HEK293 (cell line): ENCODE measurements around the gene FMN1.

Experiments
- CTCF ChIA-PET: fragments of 350-600 bp; formaldehyde crosslinking; extraction: SDS; loops from one replicate; lab custom pipeline; 2021; ENCODE audit warnings: antibody characterized with exemption; lab: Yijun Ruan, JAX
- POLR2A ChIA-PET: fragments of 300-600 bp; formaldehyde crosslinking; extraction: SDS; loops from one replicate; lab custom pipeline; 2020; ENCODE audit warnings: antibody characterized with exemption, inconsistent platforms; lab: Yijun Ruan, JAX
- H3K27ac ChIP-seq: fragments of 200-500 bp; sonication (Bioruptor generic); 2 replicates; pipeline ENCODE4 v1.5.1; 2014; ENCODE audit warnings: low read depth, low read length, control low read depth, inconsistent platforms; ENCODE audit errors: extremely low read depth
- H3K36me3 ChIP-seq, 2 experiments: fragments of 200-500 bp in 1 of 2; sonication (Bioruptor generic) in 1 of 2; 1 replicate in 1 of 2; 2 replicates in 1 of 2; pipeline ENCODE4 v1.5.1; 2014 to 2017; ENCODE audit warnings: inconsistent platforms in 2 of 2, low read length in 2 of 2; ENCODE audit not compliant: control insufficient read depth in 2 of 2, insufficient read depth in 1 of 2
- H3K4me1 ChIP-seq: fragments of 200-500 bp; sonication (Bioruptor generic); 2 replicates; pipeline ENCODE4 v1.5.1; 2014; ENCODE audit warnings: mild to moderate bottlenecking, low read length, inconsistent platforms; ENCODE audit not compliant: control insufficient read depth, insufficient read depth
- H3K4me3 ChIP-seq: 2 replicates; pipeline ENCODE4 v1.5.1; 2011; ENCODE audit warnings: low read depth, mild to moderate bottlenecking, control low read depth, low read length, moderate library complexity
- H3K9me3 ChIP-seq: fragments of 200-500 bp; sonication (Bioruptor generic); 2 replicates; pipeline ENCODE4 v1.5.1; 2014; ENCODE audit warnings: low read depth, low read length, inconsistent platforms; ENCODE audit not compliant: control insufficient read depth, insufficient read depth
- ATF2 ChIP-seq: fragments of 450-650 bp; formaldehyde crosslinking; IDR thresholded peaks from 2 replicates; pipeline ENCODE4 v1.5.1; 2016; ENCODE audit warnings: missing biosample characterization, missing genetic modification characterization, low read depth
- HOXD13 ChIP-seq: sonication (generic); formaldehyde crosslinking; IDR thresholded peaks from 2 replicates; pipeline ENCODE4 v1.8.0; 2022; ENCODE audit warnings: missing genetic modification reagents, borderline replicate concordance
- KLF1 ChIP-seq: fragments of 450-650 bp; formaldehyde crosslinking; IDR thresholded peaks from 2 replicates; pipeline ENCODE4 v1.5.1; 2016; ENCODE audit warnings: missing biosample characterization, missing genetic modification characterization
- REST ChIP-seq: fragments of 450-650 bp; formaldehyde crosslinking; IDR thresholded peaks from 2 replicates; pipeline ENCODE4 v1.5.1; 2016; ENCODE audit warnings: missing biosample characterization, missing genetic modification characterization
- ZBTB1 ChIP-seq: fragments of 450-650 bp; formaldehyde crosslinking; IDR thresholded peaks from 2 replicates; pipeline ENCODE4 v1.5.1; 2016; ENCODE audit warnings: missing biosample characterization, missing genetic modification characterization
- ZBTB48 ChIP-seq: fragments of 450-650 bp; formaldehyde crosslinking; IDR thresholded peaks from 2 replicates; pipeline ENCODE4 v1.5.1; 2016; ENCODE audit warnings: missing biosample characterization, missing genetic modification characterization
- ZEB2 ChIP-seq: fragments of 450-650 bp; formaldehyde crosslinking; IDR thresholded peaks from 2 replicates; pipeline ENCODE4 v1.5.1; 2016; ENCODE audit warnings: missing biosample characterization, missing genetic modification characterization
- ZFP37 ChIP-seq: fragments of 450-650 bp; formaldehyde crosslinking; IDR thresholded peaks from 2 replicates; pipeline ENCODE4 v1.5.1; 2016; ENCODE audit warnings: missing biosample characterization, missing genetic modification characterization
- ZNF248 ChIP-seq: fragments of 450-650 bp; formaldehyde crosslinking; IDR thresholded peaks from 2 replicates; pipeline ENCODE4 v1.5.1; 2017; ENCODE audit warnings: missing biosample characterization, missing genetic modification characterization
- ZNF302 ChIP-seq: fragments of 450-650 bp; formaldehyde crosslinking; IDR thresholded peaks from 2 replicates; pipeline ENCODE4 v1.5.1; 2016; ENCODE audit warnings: missing biosample characterization, missing genetic modification characterization, low read depth
- ZNF391 ChIP-seq: fragments of 450-650 bp; formaldehyde crosslinking; IDR thresholded peaks from 2 replicates; pipeline ENCODE4 v1.5.1; 2016; ENCODE audit warnings: low read depth, missing biosample characterization, missing genetic modification characterization, borderline replicate concordance
- ZNF514 ChIP-seq: fragments of 450-650 bp; formaldehyde crosslinking; IDR thresholded peaks from 2 replicates; pipeline ENCODE4 v1.5.1; 2016; ENCODE audit warnings: missing biosample characterization, missing genetic modification characterization
- ZNF585B ChIP-seq: fragments of 450-650 bp; formaldehyde crosslinking; IDR thresholded peaks from 2 replicates; pipeline ENCODE4 v1.5.1; 2016; ENCODE audit warnings: missing biosample characterization, missing genetic modification characterization
- ZNF629 ChIP-seq: fragments of 450-650 bp; formaldehyde crosslinking; IDR thresholded peaks from 2 replicates; pipeline ENCODE4 v1.5.1; 2017; ENCODE audit warnings: missing biosample characterization, missing genetic modification characterization
- ZNF660 ChIP-seq: fragments of 450-650 bp; IDR thresholded peaks from 2 replicates; pipeline ENCODE4 v1.5.1; 2018; ENCODE audit warnings: missing biosample characterization, mild to moderate bottlenecking, missing genetic modification characterization
- ZNF664 ChIP-seq: fragments of 450-650 bp; formaldehyde crosslinking; IDR thresholded peaks from 2 replicates; pipeline ENCODE4 v1.5.1; 2016; ENCODE audit warnings: missing biosample characterization, missing genetic modification characterization
- ZNF670 ChIP-seq: fragments of 450-650 bp; formaldehyde crosslinking; IDR thresholded peaks from 2 replicates; pipeline ENCODE4 v1.5.1; 2016; ENCODE audit warnings: missing biosample characterization, missing genetic modification characterization, low read depth
- ZNF768 ChIP-seq: fragments of 450-650 bp; formaldehyde crosslinking; IDR thresholded peaks from 2 replicates; pipeline ENCODE4 v1.5.1; 2018; ENCODE audit warnings: missing biosample characterization, mild to moderate bottlenecking, missing genetic modification characterization
- ZNF776 ChIP-seq: fragments of 450-650 bp; formaldehyde crosslinking; IDR thresholded peaks from 2 replicates; pipeline ENCODE4 v1.5.0; 2017; ENCODE audit warnings: missing biosample characterization, missing genetic modification characterization, borderline replicate concordance
- ZNF837 ChIP-seq: fragments of 450-650 bp; formaldehyde crosslinking; IDR thresholded peaks from 2 replicates; pipeline ENCODE4 v1.5.1; 2016; ENCODE audit warnings: missing biosample characterization, missing genetic modification characterization
- TF ChIP-seq, protein P1 (sequence below): fragments of 450-650 bp; formaldehyde crosslinking; IDR thresholded peaks from 2 replicates; pipeline ENCODE4 v1.5.1; 2016; ENCODE audit warnings: missing biosample characterization, missing genetic modification characterization
- TF ChIP-seq, protein P2 (sequence below): fragments of 450-650 bp; formaldehyde crosslinking; IDR thresholded peaks from 2 replicates; pipeline ENCODE4 v1.5.1; 2016; ENCODE audit warnings: missing biosample characterization, missing genetic modification characterization
- TF ChIP-seq, protein P3 (sequence below): fragments of 450-650 bp; formaldehyde crosslinking; IDR thresholded peaks from 2 replicates; pipeline ENCODE4 v1.5.1; 2016; ENCODE audit warnings: missing biosample characterization, missing genetic modification characterization, borderline replicate concordance

Gene FMN1

GRCh38 chr15:32825219-32825618, 369.3 kb downstream of the FMN1 start:
- no peaks in the 10 kb centered on the region for H3K9me3 ChIP-seq
- ChIA-PET POLR2A (no interaction called here), CTCF (no interaction called here)
- TF ChIP-seq ZBTB48 (tag by site-specific recombination) (no peak), ZNF248 (tag by site-specific recombination) (no peak), ZNF837 (tag by site-specific recombination) (no peak), ZNF514 (tag by site-specific recombination) (no peak), ZNF302 (tag by site-specific recombination) (no peak), REST (tag by site-specific recombination) (no peak), ZNF776 (tag by site-specific recombination) (no peak), ZNF664 (no peak), ZNF629 (no peak)
- TF ChIP-seq, protein P1, sequence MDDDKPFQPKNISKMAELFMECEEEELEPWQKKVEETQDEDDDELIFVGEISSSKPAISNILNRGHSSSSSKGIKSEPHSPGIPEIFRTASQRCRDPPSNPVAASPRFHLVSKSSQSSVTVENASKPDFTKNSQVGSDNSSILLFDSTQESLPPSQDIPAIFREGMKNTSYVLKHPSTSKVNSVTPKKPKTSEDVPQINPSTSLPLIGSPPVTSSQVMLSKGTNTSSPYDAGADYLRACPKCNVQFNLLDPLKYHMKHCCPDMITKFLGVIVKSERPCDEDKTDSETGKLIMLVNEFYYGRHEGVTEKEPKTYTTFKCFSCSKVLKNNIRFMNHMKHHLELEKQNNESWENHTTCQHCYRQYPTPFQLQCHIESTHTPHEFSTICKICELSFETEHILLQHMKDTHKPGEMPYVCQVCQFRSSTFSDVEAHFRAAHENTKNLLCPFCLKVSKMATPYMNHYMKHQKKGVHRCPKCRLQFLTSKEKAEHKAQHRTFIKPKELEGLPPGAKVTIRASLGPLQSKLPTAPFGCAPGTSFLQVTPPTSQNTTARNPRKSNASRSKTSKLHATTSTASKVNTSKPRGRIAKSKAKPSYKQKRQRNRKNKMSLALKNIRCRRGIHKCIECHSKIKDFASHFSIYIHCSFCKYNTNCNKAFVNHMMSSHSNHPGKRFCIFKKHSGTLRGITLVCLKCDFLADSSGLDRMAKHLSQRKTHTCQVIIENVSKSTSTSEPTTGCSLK (tag by site-specific recombination): no peak
- TF ChIP-seq, protein P2, sequence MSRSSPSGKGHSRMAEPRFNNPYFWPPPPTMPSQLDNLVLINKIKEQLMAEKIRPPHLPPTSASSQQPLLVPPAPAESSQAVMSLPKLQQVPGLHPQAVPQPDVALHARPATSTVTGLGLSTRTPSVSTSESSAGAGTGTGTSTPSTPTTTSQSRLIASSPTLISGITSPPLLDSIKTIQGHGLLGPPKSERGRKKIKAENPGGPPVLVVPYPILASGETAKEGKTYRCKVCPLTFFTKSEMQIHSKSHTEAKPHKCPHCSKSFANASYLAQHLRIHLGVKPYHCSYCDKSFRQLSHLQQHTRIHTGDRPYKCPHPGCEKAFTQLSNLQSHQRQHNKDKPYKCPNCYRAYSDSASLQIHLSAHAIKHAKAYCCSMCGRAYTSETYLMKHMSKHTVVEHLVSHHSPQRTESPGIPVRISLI: no peak
- no peak overlapping the region for H3K4me3 ChIP-seq
- no peaks in the 10 kb centered on the region for H3K36me3 ChIP-seq
- H3K4me1 ChIP-seq: peaks cover 29% of the 10 kb centered on the region
- no peak overlapping the region for H3K27ac ChIP-seq

DNA sequence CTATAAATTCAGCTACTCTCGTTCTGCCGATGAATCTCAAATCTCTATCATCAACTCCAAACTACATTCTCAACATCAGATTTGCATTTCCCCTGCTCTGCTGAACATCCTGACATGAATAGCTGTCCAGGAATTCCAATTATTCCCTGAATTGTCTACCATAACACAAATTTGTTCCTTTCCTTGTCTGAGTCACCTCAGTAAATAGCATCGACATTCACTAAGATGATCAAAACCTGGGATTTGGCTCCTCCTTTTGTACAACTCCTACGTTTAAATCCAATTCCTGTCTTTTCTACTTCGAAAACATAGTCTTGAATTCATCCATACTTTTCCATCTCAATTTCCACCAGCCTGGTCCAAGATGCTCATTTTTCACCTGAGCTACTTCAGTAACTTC, 369.7 kb downstream of the FMN1 start:
- Histone ChIP-seq H3K27ac (no peak overlapping the region), H3K4me1 (peaks cover 33% of the 10 kb centered on the region), H3K9me3 (no peaks in the 10 kb centered on the region), H3K4me3 (no peak overlapping the region), H3K36me3 (no peaks in the 10 kb centered on the region)
- CTCF ChIA-PET: no interaction called here
- no peak for TF ChIP-seq ZBTB1 (tag by site-specific recombination)
- no peak for TF ChIP-seq ZNF660 (tag by site-specific recombination)
- no peak for TF ChIP-seq KLF1
- no peak for TF ChIP-seq ZEB2 (tag by site-specific recombination)
- no peak for TF ChIP-seq HOXD13
- no peak for TF ChIP-seq ZNF768 (tag by site-specific recombination)
- TF ChIP-seq, protein P3, sequence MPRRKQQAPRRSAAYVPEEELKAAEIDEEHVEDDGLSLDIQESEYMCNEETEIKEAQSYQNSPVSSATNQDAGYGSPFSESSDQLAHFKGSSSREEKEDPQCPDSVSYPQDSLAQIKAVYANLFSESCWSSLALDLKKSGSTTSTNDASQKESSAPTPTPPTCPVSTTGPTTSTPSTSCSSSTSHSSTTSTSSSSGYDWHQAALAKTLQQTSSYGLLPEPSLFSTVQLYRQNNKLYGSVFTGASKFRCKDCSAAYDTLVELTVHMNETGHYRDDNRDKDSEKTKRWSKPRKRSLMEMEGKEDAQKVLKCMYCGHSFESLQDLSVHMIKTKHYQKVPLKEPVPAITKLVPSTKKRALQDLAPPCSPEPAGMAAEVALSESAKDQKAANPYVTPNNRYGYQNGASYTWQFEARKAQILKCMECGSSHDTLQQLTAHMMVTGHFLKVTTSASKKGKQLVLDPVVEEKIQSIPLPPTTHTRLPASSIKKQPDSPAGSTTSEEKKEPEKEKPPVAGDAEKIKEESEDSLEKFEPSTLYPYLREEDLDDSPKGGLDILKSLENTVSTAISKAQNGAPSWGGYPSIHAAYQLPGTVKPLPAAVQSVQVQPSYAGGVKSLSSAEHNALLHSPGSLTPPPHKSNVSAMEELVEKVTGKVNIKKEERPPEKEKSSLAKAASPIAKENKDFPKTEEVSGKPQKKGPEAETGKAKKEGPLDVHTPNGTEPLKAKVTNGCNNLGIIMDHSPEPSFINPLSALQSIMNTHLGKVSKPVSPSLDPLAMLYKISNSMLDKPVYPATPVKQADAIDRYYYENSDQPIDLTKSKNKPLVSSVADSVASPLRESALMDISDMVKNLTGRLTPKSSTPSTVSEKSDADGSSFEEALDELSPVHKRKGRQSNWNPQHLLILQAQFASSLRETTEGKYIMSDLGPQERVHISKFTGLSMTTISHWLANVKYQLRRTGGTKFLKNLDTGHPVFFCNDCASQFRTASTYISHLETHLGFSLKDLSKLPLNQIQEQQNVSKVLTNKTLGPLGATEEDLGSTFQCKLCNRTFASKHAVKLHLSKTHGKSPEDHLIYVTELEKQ (tag by site-specific recombination): no peak
- TF ChIP-seq ZFP37 (tag by site-specific recombination): no peak
- TF ChIP-seq ATF2 (tag by site-specific recombination): no peak
- TF ChIP-seq ZNF585B (tag by site-specific recombination): no peak
- no peak for TF ChIP-seq ZNF629
- TF ChIP-seq ZNF670 (tag by site-specific recombination): no peak
- no peak for TF ChIP-seq ZNF391 (tag by site-specific recombination)
- POLR2A ChIA-PET: no interaction called here
